DND-41 (cell line): ENCODE results near the gene IL22.

Experiments used
- CTCF ChIP-seq: IDR thresholded peaks from 2 replicates; pipeline ENCODE4 v1.5.1; 2012; ENCODE audit warnings: borderline replicate concordance, low read length, moderate library complexity, mild to moderate bottlenecking; ENCODE audit not compliant: poor library complexity, severe bottlenecking; ENCODE audit errors: extremely low read depth
- EZH2 ChIP-seq: IDR thresholded peaks from 3 replicates; pipeline ENCODE4 v1.6.1; 2012; ENCODE audit warnings: borderline replicate concordance, low read depth, mild to moderate bottlenecking, moderate library complexity, low read length, inconsistent platforms; ENCODE audit not compliant: severe bottlenecking

- TF ChIP-seq CTCF (no peak), EZH2 (no peak)
Measured at GRCh38 chr12:68210875-68211274, 42.5 kb downstream of the IL22 start.
